Measurements from ENCODE around the gene GNL3.
A peak's percentile ranks its signal among the peaks of the same experiment; 100 is the strongest.
"Not testable (repeated sequence)": the region's sequence is repeated elsewhere in the genome, so short reads cannot be mapped to it uniquely, and the experiment has no call there.

The GNL3 gene

GRCh38 chr3:52655895-52656294, 29.9 kb upstream of the GNL3 start:
- no peak overlapping the region for H3K4me3 ChIP-seq (ENCODE audit: low read depth, low read length)
- no peak for DNase-seq (ENCODE audit: low read depth)
- no peak for TF ChIP-seq CTCF (IDR thresholded peaks at IDR 0.05; ENCODE audit: insufficient read depth, low read depth, low read length, missing control alignments)

- no peak overlapping the region for H3K4me3 ChIP-seq (ENCODE audit: low read depth, low read length)
- DNase-seq (ENCODE audit: low read depth) = no peak
- no peak for TF ChIP-seq CTCF (IDR thresholded peaks at IDR 0.05; ENCODE audit: insufficient read depth, low read depth, low read length, missing control alignments)
Measured at GRCh38 chr3:52660046-52660445, 25.8 kb upstream of the GNL3 start.

- DNase-seq (ENCODE audit: low read depth) = no peak
- no peak for TF ChIP-seq CTCF (IDR thresholded peaks at IDR 0.05; ENCODE audit: insufficient read depth, low read depth, low read length, missing control alignments)
- no peak overlapping the region for H3K4me3 ChIP-seq (ENCODE audit: low read depth, low read length)
Measured at GRCh38 chr3:52663098-52663497, 22.7 kb upstream of the GNL3 start.

- DNase-seq (ENCODE audit: low read depth) = peak; percentile 82
- no peak for TF ChIP-seq CTCF (IDR thresholded peaks at IDR 0.05; ENCODE audit: insufficient read depth, low read depth, low read length, missing control alignments)
- H3K4me3 ChIP-seq (ENCODE audit: low read depth, low read length) = peak overlapping the region; percentile 35
Measured at GRCh38 chr3:52670621-52671521, 15.0 kb upstream of the GNL3 start.

- peak; percentile 31 for DNase-seq (ENCODE audit: low read depth)
- H3K4me3 ChIP-seq (ENCODE audit: low read depth, low read length) = peak overlapping the region; percentile 35; the same call in 1 of the 2 replicates
- no peak for TF ChIP-seq CTCF (IDR thresholded peaks at IDR 0.05; ENCODE audit: insufficient read depth, low read depth, low read length, missing control alignments)
Measured at GRCh38 chr3:52671676-52672075, 14.2 kb upstream of the GNL3 start.

- not testable (repeated sequence) for DNase-seq (ENCODE audit: low read depth); H3K4me3 ChIP-seq (ENCODE audit: low read depth, low read length)
Measured at GRCh38 chr3:52676201-52676600, 9.6 kb upstream of the GNL3 start.

GRCh38 chr3:52678265-52679198, 7.3 kb upstream of the GNL3 start:
- H3K4me3 ChIP-seq (ENCODE audit: low read depth, low read length) = no peak overlapping the region
- TF ChIP-seq CTCF (IDR thresholded peaks at IDR 0.05; ENCODE audit: insufficient read depth, low read depth, low read length, missing control alignments) = no peak
- DNase-seq (ENCODE audit: low read depth) = no peak

All from GM12865 (cell line).